Measurements from ENCODE around the gene FBXW5.

Gene FBXW5, protein sequence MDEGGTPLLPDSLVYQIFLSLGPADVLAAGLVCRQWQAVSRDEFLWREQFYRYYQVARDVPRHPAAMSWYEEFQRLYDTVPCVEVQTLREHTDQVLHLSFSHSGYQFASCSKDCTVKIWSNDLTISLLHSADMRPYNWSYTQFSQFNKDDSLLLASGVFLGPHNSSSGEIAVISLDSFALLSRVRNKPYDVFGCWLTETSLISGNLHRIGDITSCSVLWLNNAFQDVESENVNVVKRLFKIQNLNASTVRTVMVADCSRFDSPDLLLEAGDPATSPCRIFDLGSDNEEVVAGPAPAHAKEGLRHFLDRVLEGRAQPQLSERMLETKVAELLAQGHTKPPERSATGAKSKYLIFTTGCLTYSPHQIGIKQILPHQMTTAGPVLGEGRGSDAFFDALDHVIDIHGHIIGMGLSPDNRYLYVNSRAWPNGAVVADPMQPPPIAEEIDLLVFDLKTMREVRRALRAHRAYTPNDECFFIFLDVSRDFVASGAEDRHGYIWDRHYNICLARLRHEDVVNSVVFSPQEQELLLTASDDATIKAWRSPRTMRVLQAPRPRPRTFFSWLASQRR
- long read RNA-seq, donor 1, transcript FBXW5-201 (9 exons, 2,274 nt) = major isoform, 9 of 39 reads
- long read RNA-seq, donor 1, partial matches to known transcripts = 28 of 39 reads
- long read RNA-seq, donor 1, other reads (novel, unspliced or antisense) = 0 of 39 reads
- long read RNA-seq, donor 2, transcript FBXW5-201 (9 exons, 2,274 nt) = major isoform, 9 of 25 reads
- long read RNA-seq, donor 2, partial matches to known transcripts = 14 of 25 reads
- long read RNA-seq, donor 2, other reads (novel, unspliced or antisense) = 0 of 25 reads
- long read RNA-seq, donor 3, transcript FBXW5-201 (9 exons, 2,274 nt) = major isoform, 6 of 6 reads
- long read RNA-seq, donor 3, partial matches to known transcripts = 0 of 6 reads
- long read RNA-seq, donor 3, other reads (novel, unspliced or antisense) = 0 of 6 reads
- long read RNA-seq, donor 4, transcript FBXW5-201 (9 exons, 2,274 nt) = major isoform, 12 of 13 reads
- long read RNA-seq, donor 4, partial matches to known transcripts = 0 of 13 reads
- long read RNA-seq, donor 4, other reads (novel, unspliced or antisense) = 0 of 13 reads
- long read RNA-seq, donor 5, transcript FBXW5-201 (9 exons, 2,274 nt) = major isoform, 9 of 14 reads
- long read RNA-seq, donor 5, partial matches to known transcripts = 5 of 14 reads
- long read RNA-seq, donor 5, other reads (novel, unspliced or antisense) = 0 of 14 reads
- long read RNA-seq, donor 6, transcript FBXW5-201 (9 exons, 2,274 nt) = major isoform, 5 of 20 reads
- long read RNA-seq, donor 6, partial matches to known transcripts = 10 of 20 reads
- long read RNA-seq, donor 6, other reads (novel, unspliced or antisense) = 0 of 20 reads
- long read RNA-seq, donor 7, transcript FBXW5-201 (9 exons, 2,274 nt) = major isoform, 19 of 31 reads
- long read RNA-seq, donor 7, partial matches to known transcripts = 9 of 31 reads
- long read RNA-seq, donor 7, other reads (novel, unspliced or antisense) = 0 of 31 reads
- long read RNA-seq, donor 8, transcript FBXW5-201 (9 exons, 2,274 nt) = major isoform, 11 of 16 reads
- long read RNA-seq, donor 8, partial matches to known transcripts = 5 of 16 reads
- long read RNA-seq, donor 8, other reads (novel, unspliced or antisense) = 0 of 16 reads

DNA sequence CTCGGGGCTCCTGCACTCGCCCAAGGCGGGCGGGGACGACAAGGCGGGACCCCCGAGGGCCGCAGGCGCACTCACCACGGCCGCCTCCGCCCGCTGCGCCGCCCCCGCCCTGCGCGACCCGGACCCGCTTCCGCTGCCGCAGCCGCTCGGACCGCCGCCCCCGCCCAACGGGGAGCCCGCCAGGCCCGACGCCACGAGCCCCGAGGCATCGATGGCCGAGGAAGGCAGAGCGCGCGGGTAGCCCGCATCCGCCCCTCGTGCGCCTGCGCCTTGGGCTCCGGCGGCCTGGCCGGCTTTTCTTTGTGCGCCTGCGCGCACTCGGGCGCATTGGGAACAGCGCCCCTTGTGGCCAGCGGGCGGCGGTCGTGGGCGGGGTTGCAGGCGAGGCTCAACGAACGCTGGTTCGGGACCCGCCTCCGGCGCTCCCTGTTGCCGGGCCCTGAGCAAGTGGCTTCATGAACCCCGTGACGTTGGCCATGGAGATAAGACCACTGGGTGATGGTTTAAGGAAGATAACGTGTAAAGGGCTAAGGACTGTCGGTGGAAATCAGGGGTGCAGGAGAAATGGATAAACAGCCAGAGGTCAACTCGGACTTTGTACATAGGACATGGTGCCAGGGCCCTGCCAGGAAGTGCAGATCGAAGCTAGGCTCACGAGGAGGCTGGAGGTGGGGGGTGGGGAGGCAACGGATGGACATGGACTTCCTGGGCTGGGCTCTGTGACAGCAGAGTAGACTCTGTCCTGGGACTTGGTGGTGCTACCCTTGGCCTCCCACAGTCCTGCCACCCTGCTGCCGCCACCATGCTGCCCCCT, at the start of gene FBXW5, which contains the start of gene C8G:
Gene FBXW5 (minus strand): TSS at position 220 of the 814 bp plus-strand sequence. CDS start 655 bp downstream, outside the sequence.
Gene C8G (plus strand): TSS at position 725 of the 814 bp plus-strand sequence. CDS start 78 bp downstream, at position 803.
- peak; percentile 89 for DNase-seq

DNA sequence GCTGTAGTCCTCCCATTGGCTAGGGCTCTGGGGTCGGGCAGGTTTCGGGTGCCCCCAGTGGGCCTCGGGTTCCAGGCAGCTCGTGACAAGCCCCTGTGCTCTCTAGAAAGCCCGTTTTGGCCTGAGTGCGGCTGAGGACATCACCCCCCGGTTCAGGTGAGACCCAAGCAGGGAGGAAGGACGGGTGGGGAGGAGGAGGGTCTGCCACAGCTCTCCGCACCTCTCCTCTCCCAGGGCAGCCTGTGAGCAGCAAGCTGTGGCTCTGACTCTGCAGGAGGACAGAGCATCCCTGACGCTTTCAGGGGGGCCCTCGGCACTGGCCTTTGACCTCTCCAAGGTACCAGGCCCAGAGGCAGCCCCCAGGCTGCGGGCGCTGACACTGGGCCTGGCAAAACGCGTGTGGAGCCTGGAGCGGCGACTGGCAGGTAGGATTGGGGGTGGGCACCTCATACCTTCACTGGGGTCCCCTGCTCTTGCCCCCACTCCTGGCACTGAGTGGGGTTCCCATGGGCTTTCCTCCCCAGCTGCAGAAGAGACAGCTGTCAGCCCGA, 48.4 kb upstream of the FBXW5 start:
- no peak for DNase-seq

DNA sequence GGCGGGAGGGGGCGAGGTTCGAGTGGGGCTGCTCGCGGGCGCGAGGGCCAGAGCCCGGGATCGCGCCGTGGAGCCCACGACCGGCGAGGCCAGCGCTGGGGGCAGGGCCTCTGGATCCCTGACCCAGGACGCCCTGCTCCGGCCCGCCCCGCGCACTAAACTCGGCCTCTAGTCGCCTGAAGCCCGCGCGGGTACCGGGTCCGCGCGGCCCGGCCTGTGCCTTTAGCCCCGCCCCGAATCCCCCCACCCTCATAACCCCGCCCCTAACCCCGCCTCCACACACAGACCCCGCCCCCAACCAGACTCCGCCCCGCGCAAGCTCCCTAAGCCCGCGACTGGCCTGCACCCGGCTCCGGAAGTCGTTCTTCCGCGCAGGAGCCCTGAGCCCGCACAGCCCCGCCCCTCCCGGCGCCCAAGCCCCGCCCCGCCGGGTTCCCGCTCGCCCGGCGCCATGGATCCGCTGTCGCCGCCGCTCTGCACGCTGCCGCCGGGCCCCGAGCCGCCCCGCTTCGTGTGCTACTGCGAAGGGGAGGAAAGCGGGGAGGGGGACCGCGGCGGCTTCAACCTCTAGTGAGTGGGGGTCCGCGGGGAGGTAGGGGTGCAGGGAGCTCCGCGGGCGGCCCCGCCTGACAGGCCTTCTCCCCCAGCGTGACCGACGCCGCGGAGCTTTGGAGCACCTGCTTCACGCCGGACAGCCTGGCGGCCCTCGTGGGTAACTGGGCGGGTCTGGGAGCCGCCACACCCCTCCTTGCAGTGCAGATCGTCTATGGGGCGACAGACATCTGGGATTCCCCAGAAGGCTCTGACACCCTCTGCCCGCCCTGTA, 47.7 kb upstream of the FBXW5 start, which contains the start of gene PAXX:
Gene PAXX (plus strand): TSS at position 430 of the 826 bp plus-strand sequence. CDS start 22 bp downstream, at position 452.
- peak; percentile 82 for DNase-seq

DNA sequence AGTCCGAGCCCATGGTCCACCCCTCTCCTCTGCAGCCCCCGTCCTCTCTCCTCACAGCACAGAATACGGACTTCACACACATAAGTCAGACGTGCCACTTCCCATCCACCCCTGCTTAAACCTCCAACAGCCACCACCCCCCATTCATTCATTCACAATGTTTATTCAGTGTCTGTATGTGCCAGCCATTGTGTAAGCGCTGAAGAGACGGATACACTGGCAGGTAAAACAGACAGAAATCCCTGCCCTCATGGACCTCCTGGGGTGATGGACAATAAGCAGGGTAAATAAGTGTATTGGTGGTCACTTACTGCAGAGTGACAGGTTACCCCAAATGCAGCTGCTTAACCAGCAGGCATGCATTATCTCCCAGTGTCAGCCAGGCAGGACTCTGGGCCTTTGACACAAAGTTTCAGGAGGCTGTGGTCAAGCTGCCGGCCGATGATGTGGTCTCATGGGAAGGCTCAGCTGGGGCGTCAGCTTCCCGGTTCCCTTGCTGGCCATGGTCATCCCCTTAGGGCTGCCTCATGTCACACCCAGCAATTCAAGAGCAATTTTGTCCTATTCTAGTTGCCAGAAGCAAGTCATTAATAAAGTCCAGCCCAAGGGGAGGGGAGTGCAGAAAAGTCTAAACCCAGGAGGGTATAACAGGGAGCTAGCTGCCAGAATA, 45.8 kb upstream of the FBXW5 start:
- DNase-seq = no peak

DNA sequence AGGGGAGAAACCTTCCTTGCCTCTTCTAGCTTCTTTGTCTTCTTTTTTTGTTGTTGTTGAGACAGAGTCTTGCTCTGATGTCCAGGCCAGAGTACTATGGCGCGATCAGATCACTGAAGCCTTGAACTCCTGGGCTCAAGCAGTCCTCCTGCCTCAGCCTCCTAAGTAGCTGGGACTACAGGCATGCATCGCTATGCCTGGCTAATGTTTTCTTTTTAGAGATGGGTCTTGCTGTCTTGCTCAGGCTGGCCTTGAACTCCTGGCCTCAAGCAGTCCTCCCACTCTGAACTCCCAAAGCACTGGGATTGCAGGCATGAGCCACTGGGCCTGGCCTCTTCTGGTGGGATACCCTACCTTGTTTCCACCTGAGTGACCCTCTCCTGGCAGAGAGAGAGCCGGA, 44.3 kb upstream of the FBXW5 start:
- no peak for DNase-seq

DNA sequence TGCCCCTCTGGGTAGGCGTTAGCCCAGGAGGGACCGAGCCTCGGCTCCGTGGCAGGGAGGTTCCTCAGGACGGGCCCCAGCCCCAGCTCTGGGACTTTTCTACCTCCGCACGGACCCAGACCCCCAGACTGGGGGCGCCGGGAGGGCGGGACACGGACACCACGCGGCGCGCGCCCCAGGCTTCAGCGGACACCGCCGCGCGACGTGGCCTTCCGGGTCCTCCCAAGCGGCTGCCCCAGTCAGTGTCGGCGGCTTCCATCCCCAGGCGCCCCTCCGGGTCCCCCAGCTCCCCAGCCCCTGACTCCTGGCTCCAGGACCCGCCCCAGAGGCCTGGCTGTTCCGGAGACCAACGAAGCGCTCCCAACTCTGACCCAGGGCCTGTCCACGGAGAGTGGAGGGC, 41.3 kb upstream of the FBXW5 start:
- DNase-seq = no peak

DNA sequence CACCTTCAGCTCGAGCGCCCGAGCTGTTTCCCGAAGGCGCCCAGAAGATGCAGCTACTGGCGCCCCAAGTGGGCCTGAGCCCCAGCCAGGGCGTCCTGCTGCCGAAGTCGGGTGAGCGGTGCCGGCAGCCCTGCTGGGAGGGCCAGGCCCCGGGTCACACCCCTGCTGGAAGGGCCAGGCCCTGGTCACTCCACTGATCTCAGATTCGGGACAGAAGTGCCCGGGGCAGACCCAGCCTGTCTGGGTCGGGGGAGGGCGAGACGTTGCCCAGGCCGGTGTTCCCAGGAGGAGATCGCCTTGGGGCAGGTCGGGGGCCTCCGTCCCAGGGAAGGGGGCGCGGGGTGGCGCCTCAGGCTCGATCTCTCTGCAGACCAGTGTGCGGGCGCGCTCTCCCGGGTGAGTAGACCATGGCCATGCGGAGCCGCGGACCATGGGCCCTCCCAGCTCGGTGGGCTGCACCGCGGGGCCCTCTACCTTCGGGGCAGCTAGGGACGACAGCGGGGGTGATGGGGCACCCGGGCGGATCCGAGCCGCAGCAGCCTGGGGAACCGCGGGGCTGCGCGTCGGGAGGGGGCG, 40.6 kb upstream of the FBXW5 start:
- no peak for DNase-seq

DNA sequence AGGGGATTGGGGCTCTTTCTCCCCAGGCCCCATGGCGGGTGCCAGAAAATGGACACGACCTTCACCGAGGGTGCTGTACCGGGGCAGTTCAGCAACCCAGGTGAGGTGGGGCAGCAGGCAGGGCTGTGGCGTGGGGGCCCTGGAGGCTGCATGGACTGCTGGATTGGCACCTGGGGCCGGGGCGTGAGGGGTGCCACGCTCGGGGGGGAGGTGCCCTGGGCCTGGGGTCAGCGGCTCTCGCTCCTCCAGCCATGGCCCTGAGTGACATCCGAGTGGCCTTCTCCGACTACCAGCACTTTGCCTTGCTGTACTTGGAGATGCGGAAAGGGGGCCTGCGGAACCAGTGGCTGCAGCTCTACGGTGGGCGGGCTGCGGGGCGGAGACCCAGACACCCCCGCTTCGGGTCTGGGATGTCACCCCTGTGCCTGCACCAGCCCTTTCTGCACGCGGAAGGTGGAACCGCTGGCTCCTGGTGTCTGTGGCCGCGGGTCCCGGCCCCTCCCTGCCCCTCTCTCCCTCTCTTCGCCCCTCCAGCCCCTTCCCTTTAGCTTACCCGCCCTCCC, 40.0 kb upstream of the FBXW5 start:
- DNase-seq = no peak

DNA sequence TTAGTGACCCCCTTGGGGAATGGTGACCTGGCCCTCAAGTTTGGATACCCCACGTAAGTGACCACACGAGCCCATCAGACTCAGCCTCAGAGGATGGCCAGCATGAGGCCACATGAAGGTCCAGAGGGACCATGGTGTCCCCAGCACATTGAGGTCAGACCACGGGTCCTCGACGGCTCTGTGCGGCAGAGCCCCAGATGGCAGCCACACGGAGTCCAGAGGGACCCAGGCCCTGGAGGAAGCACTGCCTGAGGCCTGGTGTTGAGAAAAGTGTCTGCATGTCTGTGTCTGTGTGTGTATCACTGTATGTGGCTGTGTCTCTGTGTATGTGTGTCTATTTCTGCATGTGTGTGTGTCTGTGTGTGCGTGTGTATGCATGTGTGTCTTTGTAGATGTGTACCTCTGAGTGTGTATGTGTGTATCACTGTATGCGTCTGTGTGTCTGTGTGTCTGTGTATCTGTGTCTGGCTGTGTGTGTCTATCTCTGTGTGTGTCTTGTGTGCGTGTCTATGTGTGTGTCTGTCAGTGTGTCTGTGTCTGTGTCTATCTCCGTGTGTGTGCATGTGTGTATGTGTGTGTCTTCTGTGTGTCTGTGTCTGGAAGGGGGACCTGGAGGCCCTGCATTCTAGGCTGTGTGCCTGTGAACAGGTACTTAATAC, 39.2 kb upstream of the FBXW5 start:
- no peak for DNase-seq

GRCh38 chr9:136983167-136983566, 38.6 kb upstream of the FBXW5 start:
- DNase-seq = no peak

DNA sequence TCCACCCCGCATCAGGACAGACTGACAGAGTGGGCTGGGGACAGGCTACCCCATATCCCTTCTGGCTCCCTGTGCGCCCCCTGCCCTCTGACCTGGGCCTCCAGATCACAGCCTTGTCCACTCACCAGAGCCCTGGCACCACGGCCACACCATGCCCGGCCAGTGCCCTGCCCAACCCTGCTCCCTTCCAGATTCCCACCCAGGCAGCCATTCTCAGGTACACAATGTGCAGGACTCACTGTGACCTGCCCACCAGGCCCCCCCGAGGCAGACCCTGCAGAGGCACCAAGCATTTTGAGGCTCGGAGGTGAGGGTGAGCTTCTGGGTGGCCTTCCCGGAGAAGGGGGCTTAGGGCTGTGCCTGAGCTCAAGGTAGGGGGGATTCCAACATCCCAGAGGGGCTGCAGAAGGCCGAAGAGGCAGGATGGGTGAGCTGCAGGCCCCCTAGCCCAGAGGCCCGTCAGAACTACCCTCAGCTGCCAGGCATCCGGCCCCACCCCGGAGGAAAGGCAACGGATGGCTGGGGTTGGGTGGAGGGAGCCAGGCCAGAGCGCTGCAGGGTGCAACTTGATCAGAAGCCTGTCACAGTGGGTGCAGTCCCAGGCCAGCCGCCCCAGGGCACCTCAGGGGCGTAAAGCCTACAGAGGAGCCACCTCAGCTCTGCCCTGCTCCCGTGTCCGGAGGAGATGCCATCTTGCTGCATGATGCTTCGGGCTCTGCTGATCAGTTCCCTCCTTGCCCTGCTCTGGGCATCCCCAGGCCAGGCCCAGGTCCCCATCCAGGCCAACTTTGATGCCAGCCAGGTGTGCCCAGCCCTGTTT, 37.9 kb upstream of the FBXW5 start, which contains the start of gene LCNL1:
Gene LCNL1 (plus strand): TSS at position 762 of the 820 bp plus-strand sequence. CDS start 594 bp downstream, outside the sequence.
- DNase-seq = no peak

- DNase-seq = no peak
Observed at GRCh38 chr9:136981588-136982231, 37.2 kb upstream of the FBXW5 start.

DNA sequence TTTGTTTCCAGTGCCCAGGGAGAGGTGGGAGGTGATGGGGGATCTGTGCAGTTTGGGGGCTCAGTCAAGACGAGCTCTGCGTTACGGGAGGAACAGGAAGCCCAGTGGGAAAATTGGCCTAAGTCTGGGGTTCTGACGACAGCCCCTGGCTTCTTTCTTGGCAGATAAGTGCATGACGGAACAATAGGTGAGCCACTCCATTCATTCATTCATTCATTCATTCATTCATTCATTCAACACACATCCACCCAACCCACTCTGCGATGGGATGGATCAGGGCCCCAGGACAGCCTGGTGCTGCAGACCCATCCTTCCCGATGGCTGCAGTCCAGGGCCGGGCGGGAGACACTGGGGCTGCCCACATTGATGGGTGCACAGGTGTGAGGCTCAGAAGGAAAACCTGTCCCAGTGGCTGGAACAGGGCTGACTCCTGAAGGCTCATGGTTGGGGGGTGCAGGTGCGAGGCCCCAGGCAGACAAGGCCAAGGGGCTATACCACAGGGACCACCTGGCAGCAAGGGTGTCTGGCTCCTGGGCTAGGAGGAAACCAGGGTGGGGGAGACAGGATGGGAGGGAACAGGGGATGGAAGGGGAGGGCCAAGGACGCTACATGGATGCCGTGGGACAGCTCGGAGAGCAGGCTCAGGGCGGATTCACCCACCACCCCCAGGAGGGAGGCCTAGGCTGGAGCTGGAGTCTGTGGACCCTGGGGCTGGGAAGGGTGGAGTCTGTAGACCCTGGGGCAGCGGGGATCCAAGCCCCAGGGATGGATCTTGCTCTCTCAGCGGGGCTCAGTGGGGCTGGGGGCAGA, 36.3 kb upstream of the FBXW5 start:
- DNase-seq = no peak

GRCh38 chr9:136979769-136980587, 35.4 kb upstream of the FBXW5 start:
- no peak for DNase-seq

All from right kidney (tissue), 9 donors.